ENCODE data around the gene SIK3. TPM values are rescaled to one million over a fixed set of nuclear protein-coding genes. Genes with fewer than 3 reads are reported as not detected.
"Not testable (repeated sequence)": the region's sequence is repeated elsewhere in the genome, so short reads cannot be mapped to it uniquely, and the experiment has no call there.

Gene SIK3
- total RNA-seq, 1 donor from 2014 or later: 32.9 TPM

- peak overlapping the region; percentile 88 for H3K27ac ChIP-seq
- ATAC-seq (no peak), DNase-seq (no peak)
- H3K4me1 ChIP-seq: peaks cover 41% of the 10 kb centered on the region
- intact Hi-C loops (cut with DNase I): no loop called here
- H3K4me3 ChIP-seq: peak overlapping the region; percentile 54
- no peaks in the 10 kb centered on the region for H3K9me3 ChIP-seq
- H3K27me3 ChIP-seq (ENCODE audit: low read depth): no peaks in the 10 kb centered on the region
- no peaks in the 10 kb centered on the region for H3K36me3 ChIP-seq
- no peak for TF ChIP-seq CTCF (IDR thresholded peaks at IDR 0.05)
Observed at GRCh38 chr11:116836632-116836991, 261.6 kb downstream of the SIK3 start.

GRCh38 chr11:116835791-116836631 is 262.2 kb downstream of the SIK3 start:
- ATAC-seq (peak; percentile 93 to 94), DNase-seq (peak; percentile 95)
- H3K4me3 ChIP-seq: peak overlapping the region; percentile 54
- intact Hi-C loops (cut with DNase I): no loop called here
- TF ChIP-seq CTCF (IDR thresholded peaks at IDR 0.05): peak; percentile 56
- H3K27ac ChIP-seq: peak overlapping the region; percentile 88
- H3K36me3 ChIP-seq: no peaks in the 10 kb centered on the region
- H3K9me3 ChIP-seq: no peaks in the 10 kb centered on the region
- peaks cover 41% of the 10 kb centered on the region for H3K4me1 ChIP-seq
- H3K27me3 ChIP-seq (ENCODE audit: low read depth): no peaks in the 10 kb centered on the region

GRCh38 chr11:116835042-116835772 is 263.0 kb downstream of the SIK3 start:
- Histone ChIP-seq H3K9me3 (no peaks in the 10 kb centered on the region), H3K27me3 (ENCODE audit: low read depth) (no peaks in the 10 kb centered on the region), H3K4me1 (peaks cover 36% of the 10 kb centered on the region), H3K36me3 (no peaks in the 10 kb centered on the region), H3K27ac (peak overlapping the region; percentile 88), H3K4me3 (peak overlapping the region; percentile 54)
- TF ChIP-seq CTCF (IDR thresholded peaks at IDR 0.05): no peak
- DNase-seq (no peak), ATAC-seq (peak; percentile 74 to 76)
- intact Hi-C loops (cut with DNase I): no loop called here

GRCh38 chr11:116834535-116835041 is 263.6 kb downstream of the SIK3 start:
- H3K9me3 ChIP-seq; ATAC-seq; H3K4me3 ChIP-seq; H3K36me3 ChIP-seq; intact Hi-C loops (cut with DNase I); DNase-seq; H3K27me3 ChIP-seq (ENCODE audit: low read depth): not testable (repeated sequence)
- H3K4me1 ChIP-seq: peaks cover 35% of the 10 kb centered on the region
- H3K27ac ChIP-seq: peak overlapping the region; percentile 88

GRCh38 chr11:116833816-116834534 is 264.3 kb downstream of the SIK3 start:
- H3K27ac ChIP-seq: peak overlapping the region; percentile 88
- no peaks in the 10 kb centered on the region for H3K36me3 ChIP-seq
- H3K4me1 ChIP-seq: peaks cover 35% of the 10 kb centered on the region
- DNase-seq (no peak), ATAC-seq (no peak)
- TF ChIP-seq CTCF (IDR thresholded peaks at IDR 0.05): no peak
- intact Hi-C loops (cut with DNase I): no loop called here
- H3K9me3 ChIP-seq: no peaks in the 10 kb centered on the region
- no peak overlapping the region for H3K4me3 ChIP-seq
- H3K27me3 ChIP-seq (ENCODE audit: low read depth): no peaks in the 10 kb centered on the region

All from lower lobe of right lung (tissue), 2 donors.